Measurements from ENCODE around the gene ELMOD3.
"Not testable (repeated sequence)": the region's sequence is repeated elsewhere in the genome, so short reads cannot be mapped to it uniquely, and the experiment has no call there.

GRCh38 chr2:85323988-85324367, 30.6 kb upstream of the ELMOD3 start:
- not testable (repeated sequence) for TF ChIP-seq CTCF, POLR2A, POLR2AphosphoS5 (IDR thresholded peaks at IDR 0.05)
